Neural cell (in vitro differentiated cells): ENCODE results near the gene SPDYE1. TPM values are rescaled to one million over a fixed set of nuclear protein-coding genes. Genes with fewer than 3 reads are reported as not detected.
"Not testable (repeated sequence)": the region's sequence is repeated elsewhere in the genome, so short reads cannot be mapped to it uniquely, and the experiment has no call there.

Source experiments
- H2AFZ ChIP-seq: fragments of 200-600, 300-800 bp; sonication (generic), shearing (Covaris generic); 2 replicates; pipeline ENCODE4 v1.6.0; 2014; ENCODE audit warnings: low read depth, mild to moderate bottlenecking, antibody characterized with exemption, low read length, moderate library complexity
- H3F3A ChIP-seq: fragments of 200-600 bp; shearing (Covaris generic); 2 replicates; pipeline ENCODE4 v1.6.1; 2016; ENCODE audit warnings: mild to moderate bottlenecking, moderate library complexity, mixed read lengths, antibody characterized with exemption, low read length; ENCODE audit not compliant: insufficient read depth, poor library complexity, severe bottlenecking
- H3K27ac ChIP-seq: fragments of 200-600, 300-800 bp; sonication (generic), shearing (Covaris generic); 2 replicates; pipeline ENCODE4 v1.5.1; 2014; ENCODE audit warnings: mild to moderate bottlenecking, low read length, moderate library complexity
- H3K27me3 ChIP-seq: fragments of 300-800, 200-600 bp; sonication (generic), shearing (Covaris generic); 2 replicates; pipeline ENCODE4 v1.6.0; 2014; ENCODE audit warnings: mild to moderate bottlenecking, low read depth, low read length, moderate library complexity; ENCODE audit not compliant: insufficient read depth
- H3K36me3 ChIP-seq: fragments of 300-800, 200-600 bp; sonication (generic), shearing (Covaris generic); 2 replicates; pipeline ENCODE4 v1.5.1; 2014; ENCODE audit warnings: mild to moderate bottlenecking, antibody characterized with exemption, low read length, moderate library complexity; ENCODE audit not compliant: insufficient read depth
- H3K4me2 ChIP-seq: fragments of 300-800, 200-600 bp; sonication (generic), shearing (Covaris generic); 2 replicates; pipeline ENCODE4 v1.6.0; 2014; ENCODE audit warnings: mild to moderate bottlenecking, low read length
- H3K4me3 ChIP-seq: fragments of 300-800, 200-600 bp; sonication (generic), shearing (Covaris generic); 2 replicates; pipeline ENCODE4 v1.5.1; 2014; ENCODE audit warnings: mild to moderate bottlenecking, low read length, moderate library complexity
- H3K79me2 ChIP-seq: fragments of 200-600 bp; shearing (Covaris generic); replicated peaks from 2 replicates; pipeline ENCODE4 v1.6.0; 2014; ENCODE audit warnings: mild to moderate bottlenecking, low read length, moderate library complexity; ENCODE audit not compliant: insufficient read depth
- H3K9ac ChIP-seq: fragments of 300-800, 200-600 bp; sonication (generic), shearing (Covaris generic); 2 replicates; pipeline ENCODE4 v1.6.1; 2016; ENCODE audit warnings: mild to moderate bottlenecking, low read length, mixed read lengths
- H3K9me2 ChIP-seq: fragments of 200-600 bp; shearing (Covaris generic); 2 replicates; pipeline ENCODE4 v1.6.1; 2016; ENCODE audit warnings: mild to moderate bottlenecking, low read length, mixed read lengths; ENCODE audit not compliant: insufficient read depth
- H3K9me3 ChIP-seq: fragments of 200-600, 300-800 bp; sonication (generic), shearing (Covaris generic); 2 replicates; pipeline ENCODE4 v1.6.1; 2016; ENCODE audit warnings: mild to moderate bottlenecking, mixed run types, low read length, moderate library complexity, mixed read lengths
- H4K20me1 ChIP-seq: fragments of 200-600 bp; shearing (Covaris generic); 2 replicates; pipeline ENCODE4 v1.6.1; 2016; ENCODE audit warnings: mild to moderate bottlenecking, mixed run types; ENCODE audit not compliant: insufficient read depth
- polyA plus RNA-seq: library from polyadenylated mRNA; depleted of rRNA; stranded (reverse); fragments of >200 nt; gene quantifications from 2 replicates; pipeline ENCODE4 v1.2.3, GENCODE V29; 2014

Gene SPDYE1
- polyA plus RNA-seq, 1 donor from 2014 or later = not detected

DNA sequence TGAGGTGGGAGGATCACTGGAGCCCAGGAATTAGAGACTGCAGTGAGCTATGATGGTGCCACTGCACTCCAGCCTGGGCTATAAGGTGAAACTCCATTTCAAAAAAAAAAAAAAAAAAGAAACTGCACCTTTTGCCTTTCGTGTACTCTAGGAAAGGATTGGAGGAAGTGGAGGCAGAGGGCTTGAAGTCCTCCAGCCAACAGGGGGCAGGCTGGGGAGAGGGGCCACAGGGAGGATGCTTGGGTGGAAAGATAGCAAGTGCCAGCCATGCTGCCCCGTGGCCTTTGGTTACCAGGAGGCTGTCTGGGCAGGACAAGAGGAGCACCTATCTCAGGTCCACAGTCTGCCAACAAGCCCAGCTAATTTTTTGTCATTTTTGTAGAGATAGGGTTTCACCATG lies 14.0 kb upstream of the SPDYE1 start:
- H3K9me2 ChIP-seq, H3K36me3 ChIP-seq, H3K4me2 ChIP-seq, H3F3A ChIP-seq, H3K27ac ChIP-seq, H3K9me3 ChIP-seq, H3K79me2 ChIP-seq, H3K27me3 ChIP-seq, H2AFZ ChIP-seq, H3K4me3 ChIP-seq, H3K9ac ChIP-seq, H4K20me1 ChIP-seq: not testable (repeated sequence)

DNA sequence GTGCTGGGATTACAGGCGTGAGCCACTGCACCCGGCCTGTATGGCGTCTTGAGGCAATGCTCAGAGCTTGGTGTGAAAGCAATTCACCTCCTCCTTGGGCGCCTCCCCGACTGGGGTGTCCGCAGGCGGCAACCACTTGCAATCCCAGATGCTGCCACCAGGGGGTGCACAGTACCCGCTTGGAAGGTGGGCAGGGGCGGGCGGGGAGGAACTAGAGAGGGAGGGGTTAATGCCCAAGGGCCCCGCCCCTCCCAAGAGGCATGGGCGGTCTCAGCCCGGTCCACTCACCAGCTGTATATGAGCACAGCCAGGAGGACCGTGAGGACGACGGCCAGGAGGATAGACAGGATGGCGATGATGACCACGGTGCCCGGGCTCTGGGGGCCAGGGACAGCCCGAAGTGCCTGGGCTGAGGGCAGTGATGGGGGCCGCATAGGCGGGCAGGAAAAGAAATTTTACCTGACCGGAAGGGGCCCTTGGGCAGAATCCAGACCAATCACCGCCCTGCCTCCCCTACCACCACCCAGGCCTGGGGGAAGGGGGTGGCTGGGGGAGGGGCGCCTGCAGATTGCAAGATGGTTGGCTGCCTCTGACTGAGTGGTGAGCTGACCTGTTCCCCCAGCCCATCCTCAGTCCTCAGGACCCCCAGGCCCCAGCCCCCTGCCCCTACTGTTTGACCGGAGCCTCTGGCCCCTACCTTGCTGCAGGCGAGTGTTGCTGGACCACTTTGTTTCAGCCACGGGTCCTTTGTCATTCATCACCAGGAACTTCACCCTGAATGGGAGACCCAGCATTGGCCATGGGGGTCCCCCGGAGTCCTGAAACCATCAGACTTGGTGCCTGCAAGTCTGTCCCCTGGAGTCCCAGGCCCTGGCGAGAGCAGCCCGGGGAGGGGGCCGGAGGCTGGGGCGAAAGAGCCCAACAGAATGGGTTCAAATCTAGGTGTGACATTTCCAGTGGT lies 11.5 kb upstream of the SPDYE1 start:
- not testable (repeated sequence) for H3K9ac ChIP-seq, H3K4me3 ChIP-seq, H3K9me2 ChIP-seq, H4K20me1 ChIP-seq, H3K36me3 ChIP-seq, H3K27ac ChIP-seq, H3K4me2 ChIP-seq, H3F3A ChIP-seq, H2AFZ ChIP-seq, H3K9me3 ChIP-seq, H3K79me2 ChIP-seq, H3K27me3 ChIP-seq

DNA sequence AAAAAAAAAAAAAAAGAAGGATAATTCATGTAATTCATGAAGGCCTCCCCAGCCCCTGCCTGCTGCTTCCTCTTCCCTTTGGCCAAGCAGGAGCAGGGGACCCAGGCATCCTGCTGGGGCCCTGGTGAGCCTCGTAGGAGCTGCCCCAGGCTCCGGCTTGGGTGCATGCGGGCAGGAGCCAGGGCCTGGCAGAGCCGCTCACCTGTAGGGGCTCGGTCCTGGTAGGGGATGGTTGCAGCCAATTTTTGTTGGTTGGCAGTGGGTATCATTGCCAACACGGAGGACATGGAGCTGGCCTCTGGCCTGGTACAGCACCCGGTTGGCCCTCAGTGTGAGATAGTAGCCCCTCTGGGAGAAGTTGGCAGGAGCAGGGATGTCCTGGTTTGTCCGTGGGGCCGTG lies 10.2 kb upstream of the SPDYE1 start:
- not testable (repeated sequence) for H3K9me3 ChIP-seq, H2AFZ ChIP-seq, H3K27me3 ChIP-seq, H3K36me3 ChIP-seq, H3F3A ChIP-seq, H3K27ac ChIP-seq, H3K79me2 ChIP-seq, H3K9ac ChIP-seq, H3K4me2 ChIP-seq, H3K9me2 ChIP-seq, H4K20me1 ChIP-seq, H3K4me3 ChIP-seq

DNA sequence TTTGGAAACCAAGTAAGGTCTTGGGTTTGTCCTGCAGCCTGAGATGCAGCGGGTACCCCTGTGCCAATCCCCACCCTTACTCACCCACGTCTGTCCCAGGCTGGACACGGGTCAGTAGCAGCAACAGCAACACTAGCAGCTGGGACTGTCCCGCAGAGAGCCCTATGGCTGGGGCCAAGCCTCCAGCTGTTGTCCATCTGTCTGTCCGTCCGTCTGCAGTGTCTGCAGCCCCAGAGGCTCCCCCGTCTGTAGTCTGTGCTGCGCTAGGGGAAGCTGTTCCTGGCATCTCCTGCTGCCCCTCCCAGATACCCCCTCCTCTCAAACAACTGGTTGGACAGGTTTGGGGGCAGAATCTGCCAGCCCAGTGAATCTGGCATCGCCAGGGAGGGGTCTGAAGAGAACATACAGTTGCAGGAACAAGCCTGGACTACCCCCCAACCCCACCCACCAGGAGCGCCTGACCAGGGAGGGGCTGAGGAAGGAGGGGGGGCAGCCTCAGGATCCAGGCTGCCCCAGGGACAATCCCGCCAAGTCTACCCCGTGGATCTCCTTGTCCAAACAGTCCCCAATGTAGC lies 7.6 kb upstream of the SPDYE1 start:
- not testable (repeated sequence) for H2AFZ ChIP-seq, H4K20me1 ChIP-seq, H3K27me3 ChIP-seq, H3K9ac ChIP-seq, H3K27ac ChIP-seq, H3K4me2 ChIP-seq, H3K9me3 ChIP-seq, H3F3A ChIP-seq, H3K36me3 ChIP-seq, H3K9me2 ChIP-seq, H3K79me2 ChIP-seq, H3K4me3 ChIP-seq

DNA sequence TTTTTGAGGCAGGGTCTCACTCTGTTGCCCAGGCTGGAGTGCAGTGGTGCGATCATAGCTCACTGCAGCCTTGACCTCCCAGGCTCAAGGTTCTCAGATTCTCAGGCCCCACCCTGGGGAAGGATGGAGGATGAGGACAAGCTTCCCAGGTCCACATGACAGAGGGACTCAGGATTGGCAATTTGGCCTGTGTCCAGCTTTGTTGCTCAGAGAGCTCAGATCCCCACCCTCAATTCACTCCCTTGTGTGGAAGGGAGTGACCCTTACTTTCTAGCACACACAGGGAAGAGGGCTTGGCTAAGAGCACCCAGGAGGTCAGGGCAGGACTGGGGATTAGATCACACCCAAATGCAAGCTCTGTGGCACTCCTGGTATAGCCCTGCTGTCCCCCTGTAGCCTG lies 6.9 kb upstream of the SPDYE1 start:
- not testable (repeated sequence) for H3K27ac ChIP-seq, H3K27me3 ChIP-seq, H3K4me3 ChIP-seq, H3K36me3 ChIP-seq, H3K4me2 ChIP-seq, H3F3A ChIP-seq, H3K9me3 ChIP-seq, H4K20me1 ChIP-seq, H3K79me2 ChIP-seq, H2AFZ ChIP-seq, H3K9ac ChIP-seq, H3K9me2 ChIP-seq

DNA sequence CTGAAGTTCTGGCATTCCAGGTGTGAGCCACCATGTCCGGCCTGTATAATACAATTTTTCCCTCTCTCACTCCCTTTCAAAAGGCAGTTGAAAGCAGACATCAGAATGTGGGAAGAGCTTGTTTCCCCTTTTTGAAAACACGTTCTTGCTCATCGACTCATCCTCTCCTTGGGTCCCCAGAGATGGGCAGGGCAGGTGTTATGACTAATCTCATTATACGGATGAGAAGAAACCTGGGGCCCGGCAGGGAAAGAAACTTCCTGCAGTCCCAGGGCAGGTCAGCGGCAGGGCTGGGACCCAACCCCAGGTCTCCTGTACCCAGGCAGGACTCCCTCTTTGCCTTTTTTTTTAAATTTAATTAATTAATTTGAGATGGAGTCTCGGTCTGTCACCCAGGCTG lies 4.8 kb upstream of the SPDYE1 start:
- not testable (repeated sequence) for H3K9ac ChIP-seq, H3F3A ChIP-seq, H3K9me2 ChIP-seq, H3K27me3 ChIP-seq, H3K27ac ChIP-seq, H3K36me3 ChIP-seq, H3K79me2 ChIP-seq, H4K20me1 ChIP-seq, H3K4me2 ChIP-seq, H3K9me3 ChIP-seq, H3K4me3 ChIP-seq, H2AFZ ChIP-seq

DNA sequence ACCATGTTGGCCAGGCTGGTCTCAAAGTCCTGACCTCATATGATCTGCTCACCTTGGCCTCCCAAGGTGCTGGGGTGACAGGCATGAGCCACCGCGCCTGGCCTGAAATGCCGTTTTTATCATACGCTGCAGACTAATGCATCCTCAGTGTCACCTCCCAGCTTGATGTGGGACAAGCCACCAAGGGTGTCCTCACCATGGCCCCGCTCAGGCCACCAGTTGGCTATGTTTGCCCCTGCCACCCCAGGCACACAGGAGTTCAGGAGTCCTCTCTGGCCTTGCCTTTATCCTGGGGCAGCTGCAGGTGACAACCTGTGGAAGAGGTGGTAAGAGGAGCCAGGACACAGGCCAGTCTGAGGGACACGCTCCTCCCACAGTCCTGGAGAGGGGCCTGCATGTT lies 3.0 kb upstream of the SPDYE1 start:
- not testable (repeated sequence) for H2AFZ ChIP-seq, H3K27me3 ChIP-seq, H3K79me2 ChIP-seq, H3K36me3 ChIP-seq, H3K4me3 ChIP-seq, H3K27ac ChIP-seq, H3K9me3 ChIP-seq, H4K20me1 ChIP-seq, H3K9ac ChIP-seq, H3F3A ChIP-seq, H3K4me2 ChIP-seq, H3K9me2 ChIP-seq

DNA sequence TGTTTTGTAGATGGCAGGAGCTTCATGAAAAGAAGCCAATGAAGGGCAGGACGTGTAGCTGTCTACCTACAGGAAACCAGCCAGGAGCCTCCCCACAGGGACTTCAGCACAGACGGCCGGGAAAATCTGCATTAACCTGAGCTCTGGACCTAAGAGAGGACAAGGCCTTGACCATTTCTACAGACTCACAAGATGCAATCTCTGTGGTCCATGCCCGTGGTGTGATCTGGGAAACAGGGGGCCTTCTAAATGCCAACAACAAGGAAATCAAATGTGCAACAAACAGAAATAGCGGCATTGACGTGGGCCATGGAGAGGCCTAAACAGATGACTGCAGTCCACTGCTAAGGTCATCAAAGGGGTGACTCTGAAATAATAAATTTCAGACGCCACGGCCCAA lies 14.4 kb downstream of the SPDYE1 start:
- not testable (repeated sequence) for H3K9me3 ChIP-seq, H2AFZ ChIP-seq, H3K4me3 ChIP-seq, H3K27me3 ChIP-seq, H3K4me2 ChIP-seq, H3K9me2 ChIP-seq, H3K79me2 ChIP-seq, H4K20me1 ChIP-seq, H3F3A ChIP-seq, H3K36me3 ChIP-seq, H3K27ac ChIP-seq, H3K9ac ChIP-seq
